Measurements from ENCODE around the gene TCF12. TPM values are rescaled to one million over a fixed set of nuclear protein-coding genes. Genes with fewer than 3 reads are reported as not detected.

The TCF12 gene
- total RNA-seq, 6 experiments from 2014 or later, result 106 to 200 (median 149) TPM

DNA sequence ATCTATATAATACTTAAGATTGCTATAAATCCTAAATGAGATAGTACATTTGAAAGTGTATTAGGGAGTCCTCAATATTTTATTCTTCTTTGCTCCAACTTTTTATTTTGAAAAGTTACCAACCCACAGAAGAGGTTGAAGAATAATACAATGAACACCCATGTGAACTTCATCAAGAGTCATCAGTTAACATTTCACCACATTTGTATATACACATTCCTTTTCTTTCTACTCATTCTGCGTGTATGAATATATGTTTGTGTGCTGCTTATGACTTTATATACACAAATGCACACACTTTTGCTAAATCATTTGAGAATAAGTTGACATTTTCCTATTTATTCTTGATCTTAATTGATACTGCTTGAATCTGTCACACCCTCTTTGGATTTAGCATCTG is 264.6 kb downstream of the TCF12 start:
- H3K9me3 Mint-ChIP-seq, result peaks cover 10% of the 10 kb centered on the region; the same call in 1 of the 2 replicates
- H3K27ac Mint-ChIP-seq, result peak overlapping the region; percentile 50
- H3K4me3 Mint-ChIP-seq, result peak overlapping the region; percentile 41; the same call in 1 of the 2 replicates
- peaks cover 39% of the 10 kb centered on the region for H3K4me1 Mint-ChIP-seq (ENCODE audit: low read depth)
- H3K36me3 Mint-ChIP-seq (ENCODE audit: low read depth), result peaks cover 28% of the 10 kb centered on the region
- peak; percentile 13 for DNase-seq
- no peaks in the 10 kb centered on the region for H3K27me3 Mint-ChIP-seq (ENCODE audit: insufficient read depth)
- TF ChIP-seq, protein P1, sequence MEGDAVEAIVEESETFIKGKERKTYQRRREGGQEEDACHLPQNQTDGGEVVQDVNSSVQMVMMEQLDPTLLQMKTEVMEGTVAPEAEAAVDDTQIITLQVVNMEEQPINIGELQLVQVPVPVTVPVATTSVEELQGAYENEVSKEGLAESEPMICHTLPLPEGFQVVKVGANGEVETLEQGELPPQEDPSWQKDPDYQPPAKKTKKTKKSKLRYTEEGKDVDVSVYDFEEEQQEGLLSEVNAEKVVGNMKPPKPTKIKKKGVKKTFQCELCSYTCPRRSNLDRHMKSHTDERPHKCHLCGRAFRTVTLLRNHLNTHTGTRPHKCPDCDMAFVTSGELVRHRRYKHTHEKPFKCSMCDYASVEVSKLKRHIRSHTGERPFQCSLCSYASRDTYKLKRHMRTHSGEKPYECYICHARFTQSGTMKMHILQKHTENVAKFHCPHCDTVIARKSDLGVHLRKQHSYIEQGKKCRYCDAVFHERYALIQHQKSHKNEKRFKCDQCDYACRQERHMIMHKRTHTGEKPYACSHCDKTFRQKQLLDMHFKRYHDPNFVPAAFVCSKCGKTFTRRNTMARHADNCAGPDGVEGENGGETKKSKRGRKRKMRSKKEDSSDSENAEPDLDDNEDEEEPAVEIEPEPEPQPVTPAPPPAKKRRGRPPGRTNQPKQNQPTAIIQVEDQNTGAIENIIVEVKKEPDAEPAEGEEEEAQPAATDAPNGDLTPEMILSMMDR (IDR thresholded peaks at IDR 0.05), result no peak

DNA sequence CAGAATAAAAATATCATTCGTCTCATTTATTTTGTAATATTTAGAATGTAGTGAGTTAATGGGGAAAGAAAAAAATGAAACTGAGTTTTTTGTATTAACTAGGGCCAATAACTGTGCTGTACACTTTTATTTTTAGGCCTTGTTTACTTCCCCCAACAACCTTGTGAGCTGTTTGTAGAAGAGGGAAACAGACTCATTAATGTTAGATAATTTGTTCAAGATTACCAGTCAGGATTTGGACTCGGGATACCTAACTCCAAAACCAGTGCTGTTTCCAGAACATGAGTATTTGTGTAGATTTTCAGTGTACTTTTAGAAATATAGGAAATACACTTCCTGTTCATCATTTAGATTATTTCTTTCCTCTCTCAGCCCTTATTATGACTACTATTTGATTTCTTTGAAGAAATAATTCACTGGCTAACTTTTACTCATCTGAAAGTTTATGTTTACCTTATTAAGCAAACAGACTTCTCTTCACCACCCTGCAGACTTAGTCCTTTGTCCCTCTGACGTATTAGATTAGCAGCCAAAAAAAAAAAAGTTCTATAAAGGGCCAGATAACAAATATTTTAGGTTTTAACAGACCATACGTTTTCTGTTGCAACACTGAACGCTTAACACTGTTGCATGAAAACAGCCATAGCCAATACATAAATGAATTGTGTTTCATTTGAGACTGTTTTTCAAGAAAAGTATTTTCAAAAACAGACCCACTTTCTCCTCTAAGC is 265.3 kb downstream of the TCF12 start:
- no peaks in the 10 kb centered on the region for H3K27me3 Mint-ChIP-seq (ENCODE audit: insufficient read depth)
- peaks cover 39% of the 10 kb centered on the region for H3K4me1 Mint-ChIP-seq (ENCODE audit: low read depth)
- TF ChIP-seq, protein P1 (IDR thresholded peaks at IDR 0.05), result no peak
- H3K4me3 Mint-ChIP-seq, result peak overlapping the region; percentile 41; the same call in 1 of the 2 replicates
- peaks cover 26% of the 10 kb centered on the region for H3K36me3 Mint-ChIP-seq (ENCODE audit: low read depth)
- peak overlapping the region; percentile 50 for H3K27ac Mint-ChIP-seq
- no peak for DNase-seq
- peaks cover 10% of the 10 kb centered on the region; the same call in 1 of the 2 replicates for H3K9me3 Mint-ChIP-seq

DNA sequence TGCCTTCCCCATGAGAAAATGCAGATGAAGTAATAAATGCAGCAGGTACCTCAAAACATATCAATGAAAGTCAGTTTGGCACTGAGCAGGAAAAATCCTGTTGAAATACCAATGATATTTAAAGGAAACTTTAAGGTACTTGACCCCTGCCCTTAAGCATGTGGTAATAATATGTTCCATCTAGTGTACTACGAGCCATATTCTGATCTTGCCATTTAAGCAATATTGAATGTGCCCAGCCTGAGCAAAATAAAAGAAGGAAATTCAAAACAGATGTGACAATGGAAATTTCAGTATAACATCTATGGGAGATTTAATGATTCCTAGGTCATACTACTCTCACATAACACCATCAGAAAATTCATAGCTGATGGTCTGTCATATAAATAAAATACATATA is 266.1 kb downstream of the TCF12 start:
- Mint-ChIP-seq H3K4me3 (no peak overlapping the region), H3K9me3 (peaks cover 10% of the 10 kb centered on the region; the same call in 1 of the 2 replicates), H3K36me3 (ENCODE audit: low read depth) (peaks cover 23% of the 10 kb centered on the region), H3K27ac (peak overlapping the region; percentile 42; the same call in 1 of the 2 replicates), H3K4me1 (ENCODE audit: low read depth) (peaks cover 38% of the 10 kb centered on the region), H3K27me3 (ENCODE audit: insufficient read depth) (no peaks in the 10 kb centered on the region)
- DNase-seq, result no peak
- TF ChIP-seq, protein P1 (IDR thresholded peaks at IDR 0.05), result no peak

DNA sequence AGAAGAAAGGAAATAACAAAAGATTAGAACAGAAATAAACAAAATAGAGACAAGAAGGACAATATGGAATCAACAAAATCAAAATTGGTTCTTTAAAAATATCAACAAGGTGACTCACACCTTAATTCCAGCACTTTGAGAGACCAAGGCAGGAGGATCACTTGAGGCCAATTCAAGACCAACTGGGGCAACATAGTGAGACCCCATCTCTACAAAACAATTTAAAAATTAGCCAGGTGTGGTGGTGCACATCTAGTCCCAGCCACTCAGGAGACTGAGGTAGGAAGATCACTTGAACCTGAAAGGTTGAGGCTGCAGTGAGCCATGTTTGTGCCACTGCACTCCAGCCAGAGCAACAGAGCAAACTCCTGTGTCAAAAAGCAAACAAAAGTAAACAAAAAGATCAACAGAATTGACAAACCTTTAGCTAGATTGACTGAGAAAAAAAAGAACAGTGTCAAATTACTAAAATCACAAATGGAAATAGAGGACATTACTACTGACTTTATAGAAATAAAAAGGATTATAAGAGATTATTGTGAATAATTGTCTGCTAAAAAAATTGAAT is 267.1 kb downstream of the TCF12 start:
- no peak for DNase-seq
- Mint-ChIP-seq H3K27me3 (ENCODE audit: insufficient read depth) (no peaks in the 10 kb centered on the region), H3K4me1 (ENCODE audit: low read depth) (peaks cover 33% of the 10 kb centered on the region), H3K4me3 (no peak overlapping the region), H3K27ac (no peak overlapping the region), H3K9me3 (peaks cover 10% of the 10 kb centered on the region; the same call in 1 of the 2 replicates), H3K36me3 (ENCODE audit: low read depth) (peaks cover 23% of the 10 kb centered on the region)
- TF ChIP-seq, protein P1 (IDR thresholded peaks at IDR 0.05), result no peak

DNA sequence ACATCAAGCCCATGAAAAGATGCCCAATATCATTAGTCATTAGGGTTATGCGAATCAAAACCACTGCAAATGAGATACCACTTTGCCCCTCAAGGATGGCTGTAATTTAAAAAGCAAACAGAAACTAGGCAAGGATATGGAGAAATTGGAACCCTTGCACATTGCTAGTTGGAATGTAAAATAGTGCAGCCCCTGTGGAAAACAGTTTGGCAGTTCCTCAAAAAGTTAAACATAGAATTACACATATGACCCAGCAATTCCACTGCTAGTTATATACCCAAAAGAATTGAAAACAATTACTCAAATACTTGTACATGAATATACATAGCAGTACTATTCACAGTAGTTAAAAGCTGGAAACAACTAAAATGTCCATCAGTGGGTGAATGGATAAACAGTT is 271.0 kb downstream of the TCF12 start:
- no peak overlapping the region for H3K27ac Mint-ChIP-seq
- no peak for DNase-seq
- no peak overlapping the region for H3K4me3 Mint-ChIP-seq
- peaks cover 4% of the 10 kb centered on the region for H3K4me1 Mint-ChIP-seq (ENCODE audit: low read depth)
- TF ChIP-seq, protein P1 (IDR thresholded peaks at IDR 0.05), result no peak
- peaks cover 10% of the 10 kb centered on the region; the same call in 1 of the 2 replicates for H3K9me3 Mint-ChIP-seq
- H3K36me3 Mint-ChIP-seq (ENCODE audit: low read depth), result peaks cover 30% of the 10 kb centered on the region
- no peaks in the 10 kb centered on the region for H3K27me3 Mint-ChIP-seq (ENCODE audit: insufficient read depth)

All from HFFc6 (cell line).